Gastrocnemius medialis (tissue), 4 donors: Measurements from ENCODE around the gene FZD2. TPM values are rescaled to one million over a fixed set of nuclear protein-coding genes. Genes with fewer than 3 reads are reported as not detected.
A peak's percentile ranks its signal among the peaks of the same experiment; 100 is the strongest.

Experiments
- ATAC-seq, 2 donors: fragments of 150-250 bp; one replicate each; pipeline ENCODE4 v1.9.1; 2016
- DNase-seq, 2 donors: peaks; one replicate each; pipeline ENCODE4 v3.0.0-alpha.2; 2019
- H3K27ac ChIP-seq, 4 donors: fragments of 200-600 bp; sonication (generic); 1 replicate in 1 of 4; 2 replicates in 3 of 4; pipeline ENCODE4 v1.5.1; 2016 to 2018; ENCODE audit warnings: mild to moderate bottlenecking in 2 of 4, moderate library complexity in 1 of 4
- H3K27me3 ChIP-seq, 3 donors: fragments of 200-600 bp; sonication (generic) in 2 of 3; 1 replicate in 1 of 3; 2 replicates in 2 of 3; pipeline versions ENCODE4 v1.5.1 to v1.6.0; 2016 to 2019; ENCODE audit warnings: mild to moderate bottlenecking in 1 of 3, moderate library complexity in 1 of 3
- H3K36me3 ChIP-seq, 2 donors: fragments of 200-600 bp; sonication (generic) in 1 of 2; one replicate each; pipeline ENCODE4 v1.5.1; 2017 to 2018
- H3K4me1 ChIP-seq, 2 donors: fragments of 200-600 bp; sonication (generic) in 1 of 2; one replicate each; pipeline ENCODE4 v1.5.1; 2016 to 2017; ENCODE audit warnings: mild to moderate bottlenecking in 2 of 2
- H3K4me3 ChIP-seq, 4 donors: fragments of 200-600 bp; sonication (generic) in 3 of 4; 1 replicate in 1 of 4; 2 replicates in 3 of 4; pipeline ENCODE4 v1.5.1; 2016 to 2019; ENCODE audit warnings: mild to moderate bottlenecking in 2 of 4
- H3K9me3 ChIP-seq, 3 donors: fragments of 200-600 bp; sonication (generic) in 2 of 3; 1 replicate in 1 of 3; 2 replicates in 2 of 3; pipeline ENCODE4 v1.5.1; 2016 to 2019
- POLR2A ChIP-seq, 2 donors: fragments of 450-650 bp; IDR thresholded peaks; one replicate each; pipeline ENCODE4 v1.6.1; 2017; ENCODE audit warnings: antibody characterized with exemption in 2 of 2, mild to moderate bottlenecking in 2 of 2, moderate library complexity in 2 of 2
- in situ Hi-C, 4 donors: fragments of 200-750 bp; cut with MboI; loops; one replicate each; pipeline versions ENCODE4 v1.15.0 to v1.8.0; 2017; ENCODE audit warnings: low sequenced_read_pairs in 4 of 4
- intact Hi-C: fragments of 100-400 bp; cut with DNase I; formaldehyde crosslinking; loops from one replicate; pipeline ENCODE4 v1.15.1; 2023; ENCODE audit warnings: low total_unique reads
- total RNA-seq, 4 donors: library from RNA; depleted of rRNA; stranded (reverse); fragments of >200 nt; gene quantifications; one replicate each; pipeline versions ENCODE4 v1.1.0 to v1.2.3, GENCODE V29; 2016
- TF ChIP-seq, protein P1 (sequence below), 5 experiments: fragments of 450-650 bp in 3 of 5; fragments of 200-600 bp in 2 of 5; sonication (generic) in 2 of 5; IDR thresholded peaks in 4 of 5; conservative IDR thresholded peaks in 1 of 5; 1 replicate in 4 of 5; 2 replicates in 1 of 5; pipeline ENCODE4 v1.5.1; 2016 to 2019; ENCODE audit warnings: antibody characterized with exemption in 5 of 5, mild to moderate bottlenecking in 3 of 5, moderate library complexity in 3 of 5

Gene FZD2
- total RNA-seq, 4 donors from 2014 or later: 0.31 to 0.68 (median 0.58) TPM; not detected in 1

DNA sequence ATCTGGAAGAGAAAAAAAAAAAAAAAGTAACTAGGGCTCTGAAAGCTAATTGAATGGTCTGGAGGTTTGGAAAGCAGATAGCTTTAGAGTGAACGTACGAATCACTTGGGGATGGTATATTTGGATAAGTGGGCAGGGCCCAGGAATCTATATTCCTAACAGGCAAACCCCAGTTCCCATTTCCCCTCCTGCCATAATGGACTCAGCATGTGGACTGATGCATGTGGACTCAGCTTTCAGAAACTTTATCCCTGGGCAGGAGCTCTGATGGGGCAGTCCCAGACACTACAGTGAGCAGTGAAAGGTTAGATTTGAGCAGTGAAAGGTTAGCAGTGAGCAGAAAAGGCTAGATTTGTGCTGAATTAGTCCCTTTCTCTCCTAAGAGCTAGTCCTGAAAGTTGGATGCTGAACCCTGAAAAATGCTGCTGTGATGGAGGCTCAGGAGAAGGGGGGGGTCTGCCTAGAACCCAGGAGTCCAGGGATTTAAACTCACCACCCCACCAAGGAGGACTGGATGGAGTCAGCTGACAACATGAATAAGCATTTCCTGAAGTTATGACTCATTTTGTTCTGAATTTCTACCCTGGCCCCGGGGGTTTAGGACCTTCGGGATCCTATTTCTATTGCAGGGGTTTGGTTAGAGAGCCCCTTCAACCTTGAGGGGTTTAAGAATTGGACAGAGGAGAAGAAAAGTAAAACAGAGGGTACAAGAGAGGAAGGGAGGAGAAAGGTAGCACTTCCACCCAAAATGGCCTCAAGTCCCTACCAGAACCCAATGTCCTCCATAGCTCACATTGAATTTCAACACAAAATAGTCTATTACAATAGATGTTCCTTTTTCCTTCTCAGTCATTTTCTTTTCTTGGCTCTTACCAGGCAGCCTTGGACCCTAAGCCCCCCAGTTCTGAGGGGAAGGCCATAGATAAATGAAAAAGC is 10.3 kb upstream of the FZD2 start:
- H3K27ac ChIP-seq: no peak overlapping the region
- H3K27me3 ChIP-seq: peaks cover 0 to 15% (median 11%) of the 10 kb centered on the region in 3 donors
- no peak for TF ChIP-seq POLR2A (IDR thresholded peaks at IDR 0.05)
- TF ChIP-seq, protein P1, sequence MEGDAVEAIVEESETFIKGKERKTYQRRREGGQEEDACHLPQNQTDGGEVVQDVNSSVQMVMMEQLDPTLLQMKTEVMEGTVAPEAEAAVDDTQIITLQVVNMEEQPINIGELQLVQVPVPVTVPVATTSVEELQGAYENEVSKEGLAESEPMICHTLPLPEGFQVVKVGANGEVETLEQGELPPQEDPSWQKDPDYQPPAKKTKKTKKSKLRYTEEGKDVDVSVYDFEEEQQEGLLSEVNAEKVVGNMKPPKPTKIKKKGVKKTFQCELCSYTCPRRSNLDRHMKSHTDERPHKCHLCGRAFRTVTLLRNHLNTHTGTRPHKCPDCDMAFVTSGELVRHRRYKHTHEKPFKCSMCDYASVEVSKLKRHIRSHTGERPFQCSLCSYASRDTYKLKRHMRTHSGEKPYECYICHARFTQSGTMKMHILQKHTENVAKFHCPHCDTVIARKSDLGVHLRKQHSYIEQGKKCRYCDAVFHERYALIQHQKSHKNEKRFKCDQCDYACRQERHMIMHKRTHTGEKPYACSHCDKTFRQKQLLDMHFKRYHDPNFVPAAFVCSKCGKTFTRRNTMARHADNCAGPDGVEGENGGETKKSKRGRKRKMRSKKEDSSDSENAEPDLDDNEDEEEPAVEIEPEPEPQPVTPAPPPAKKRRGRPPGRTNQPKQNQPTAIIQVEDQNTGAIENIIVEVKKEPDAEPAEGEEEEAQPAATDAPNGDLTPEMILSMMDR (IDR thresholded peaks at IDR 0.05 in 4 of 5, conservative IDR thresholded peaks at IDR 0.05 in 1 of 5): no peak
- no peak for ATAC-seq
- no peaks in the 10 kb centered on the region for H3K4me1 ChIP-seq
- no peaks in the 10 kb centered on the region for H3K36me3 ChIP-seq
- in situ Hi-C loops: loop anchor here in 1 of 4 donors (25.0 kb wide), 1 partner anchor 90 kb away; no protein-coding TSS in a partner anchor
- no peak overlapping the region for H3K4me3 ChIP-seq
- no peak for DNase-seq
- intact Hi-C loops: no loop called here
- no peaks in the 10 kb centered on the region for H3K9me3 ChIP-seq

DNA sequence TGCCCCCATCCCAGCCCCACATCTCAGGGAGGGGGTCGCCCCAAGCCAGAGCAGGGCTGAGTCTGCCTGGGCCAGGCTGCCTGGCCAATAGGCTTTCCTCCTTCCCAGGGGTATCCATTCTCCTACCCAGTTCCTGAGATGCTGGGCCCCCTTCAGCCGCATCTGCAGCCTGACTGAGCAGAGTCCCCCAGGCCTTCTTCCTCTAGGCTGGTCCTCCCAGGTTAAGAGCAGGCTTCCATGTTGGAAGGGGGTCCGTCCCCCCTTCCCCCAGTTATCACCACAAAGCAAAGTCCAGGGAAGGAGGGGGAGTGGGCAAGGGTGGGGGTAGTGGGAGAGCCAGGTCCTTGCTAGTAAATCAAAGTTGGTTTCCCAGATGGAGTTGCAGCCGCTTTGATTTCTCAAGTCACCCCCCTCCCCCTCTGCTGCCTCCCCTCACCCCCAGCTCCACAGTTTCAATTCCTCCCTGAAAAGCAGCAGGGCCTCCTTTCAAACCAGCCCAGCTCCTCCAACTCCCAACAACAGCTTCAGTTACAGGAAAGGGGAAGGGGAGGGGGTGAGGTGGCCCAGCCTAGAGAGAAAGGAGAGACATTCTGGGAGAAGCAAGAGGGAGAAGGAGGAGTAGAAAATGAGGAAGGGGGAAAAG is 9.5 kb upstream of the FZD2 start:
- Histone ChIP-seq H3K27ac (no peak overlapping the region), H3K4me3 (no peak overlapping the region), H3K4me1 (no peaks in the 10 kb centered on the region), H3K36me3 (no peaks in the 10 kb centered on the region), H3K9me3 (no peaks in the 10 kb centered on the region), H3K27me3 (peaks cover 0 to 14% (median 9%) of the 10 kb centered on the region in 3 donors)
- intact Hi-C loops: no loop called here
- DNase-seq: peak in 1 of 2 donors; percentile 30
- in situ Hi-C loops: loop anchor here in 1 of 4 donors (25.0 kb wide), 1 partner anchor 90 kb away; no protein-coding TSS in a partner anchor
- no peak for ATAC-seq
- TF ChIP-seq POLR2A (IDR thresholded peaks at IDR 0.05): no peak
- TF ChIP-seq, protein P1 (IDR thresholded peaks at IDR 0.05 in 4 of 5, conservative IDR thresholded peaks at IDR 0.05 in 1 of 5): no peak

DNA sequence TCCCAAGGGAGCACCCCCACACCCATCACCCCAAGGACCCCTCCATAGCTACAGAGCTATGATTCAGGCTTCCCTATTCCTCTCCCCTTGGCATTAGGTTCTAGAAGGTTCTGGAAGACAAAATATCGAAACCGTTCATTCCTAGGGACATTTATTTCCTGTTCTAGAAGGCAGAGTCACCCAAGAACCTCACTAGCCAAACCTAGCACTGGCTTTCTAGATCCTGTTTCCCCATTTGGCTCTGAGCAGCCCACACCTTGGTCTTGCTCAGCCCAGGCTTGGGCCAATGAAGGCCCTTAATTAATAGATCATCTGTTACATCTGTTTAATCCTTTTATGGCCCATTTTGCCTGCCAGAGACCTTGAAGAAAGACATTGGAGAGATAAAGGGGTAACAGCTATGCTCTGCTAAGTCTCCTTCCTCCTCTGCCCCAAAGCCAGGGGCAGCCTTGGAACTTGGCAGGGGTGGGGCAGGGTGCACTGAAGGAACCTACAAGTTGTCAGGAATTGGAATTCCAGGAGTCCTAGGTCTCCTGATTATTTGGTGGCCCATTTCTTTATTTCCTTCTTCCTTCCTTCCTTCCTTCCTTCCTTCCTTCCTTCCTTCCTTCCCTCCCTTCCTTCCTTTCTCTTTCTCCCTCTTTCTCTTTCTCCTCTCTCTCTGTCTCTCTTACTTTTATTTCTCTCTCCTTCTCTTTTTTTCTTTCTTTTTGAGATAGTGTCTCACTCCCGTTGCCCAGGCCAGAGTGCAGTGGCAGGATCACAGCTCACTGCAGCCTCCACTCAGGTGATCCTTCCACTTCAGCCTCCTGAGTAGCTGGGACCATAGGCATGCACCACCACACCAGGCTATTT is 8.7 kb upstream of the FZD2 start:
- TF ChIP-seq POLR2A (IDR thresholded peaks at IDR 0.05): no peak
- TF ChIP-seq, protein P1 (IDR thresholded peaks at IDR 0.05 in 4 of 5, conservative IDR thresholded peaks at IDR 0.05 in 1 of 5): no peak
- no peak for ATAC-seq
- Histone ChIP-seq H3K9me3 (no peaks in the 10 kb centered on the region), H3K4me1 (no peaks in the 10 kb centered on the region), H3K27ac (no peak overlapping the region), H3K4me3 (no peak overlapping the region), H3K36me3 (no peaks in the 10 kb centered on the region), H3K27me3 (peaks cover 0 to 14% (median 2%) of the 10 kb centered on the region in 3 donors)
- in situ Hi-C loops (loop anchor here in 1 of 4 donors (25.0 kb wide), 1 partner anchor 89 kb away; no protein-coding TSS in a partner anchor), intact Hi-C loops (no loop called here)
- DNase-seq: no peak

DNA sequence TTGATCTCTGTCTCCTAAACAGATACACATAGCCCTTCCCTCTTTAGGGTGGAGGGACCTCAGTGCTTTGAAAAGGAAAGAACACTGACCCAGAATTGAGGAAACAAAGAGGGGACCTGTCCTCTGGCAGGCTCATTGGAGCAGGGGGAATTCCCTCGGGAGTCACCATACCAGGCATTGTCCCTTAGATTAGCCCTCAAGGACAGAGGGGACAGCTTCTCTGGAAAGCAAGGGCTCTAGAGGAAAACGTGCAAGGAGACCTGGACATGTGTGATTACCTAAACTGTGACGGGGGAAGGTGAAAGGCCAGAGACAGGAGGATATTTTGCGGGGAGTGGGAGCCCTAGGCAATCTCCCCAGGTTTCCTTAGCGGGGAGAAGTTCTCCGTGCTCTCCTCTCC is 7.6 kb upstream of the FZD2 start:
- in situ Hi-C loops (loop anchor here in 1 of 4 donors (25.0 kb wide), 1 partner anchor 88 kb away; no protein-coding TSS in a partner anchor), intact Hi-C loops (no loop called here)
- Histone ChIP-seq H3K27me3 (peaks cover 0 to 4% (median 0%) of the 10 kb centered on the region in 3 donors), H3K4me1 (no peaks in the 10 kb centered on the region), H3K27ac (no peak overlapping the region), H3K36me3 (no peaks in the 10 kb centered on the region), H3K9me3 (no peaks in the 10 kb centered on the region), H3K4me3 (no peak overlapping the region)
- ATAC-seq: no peak
- DNase-seq: no peak
- TF ChIP-seq, protein P1 (IDR thresholded peaks at IDR 0.05 in 4 of 5, conservative IDR thresholded peaks at IDR 0.05 in 1 of 5): no peak
- TF ChIP-seq POLR2A (IDR thresholded peaks at IDR 0.05): no peak
